ENCODE results near the gene CREM. TPM values are rescaled to one million over a fixed set of nuclear protein-coding genes. Genes with fewer than 3 reads are reported as not detected.

The CREM gene
- total RNA-seq, 1 experiment from 2014 or later, result 30.2 TPM

DNA sequence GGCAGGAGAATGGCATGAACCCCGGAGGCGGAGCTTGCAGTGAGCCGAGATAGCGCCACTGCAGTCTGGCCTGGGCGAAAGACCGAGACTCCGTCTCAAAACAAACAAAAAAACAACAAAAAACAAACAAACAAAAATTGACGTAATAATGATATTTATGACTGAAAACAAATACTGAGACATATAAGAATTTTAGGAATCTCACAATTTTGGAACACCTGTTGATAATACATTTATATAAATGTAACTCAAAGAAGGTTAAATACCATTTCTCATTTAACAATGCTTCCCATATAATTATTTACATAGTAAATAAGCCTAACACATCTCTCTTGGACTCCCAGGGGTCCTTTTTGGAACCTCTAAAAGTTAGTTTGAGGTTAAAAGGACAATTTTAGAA, 107.4 kb downstream of the CREM start:
- TF ChIP-seq, protein P1, sequence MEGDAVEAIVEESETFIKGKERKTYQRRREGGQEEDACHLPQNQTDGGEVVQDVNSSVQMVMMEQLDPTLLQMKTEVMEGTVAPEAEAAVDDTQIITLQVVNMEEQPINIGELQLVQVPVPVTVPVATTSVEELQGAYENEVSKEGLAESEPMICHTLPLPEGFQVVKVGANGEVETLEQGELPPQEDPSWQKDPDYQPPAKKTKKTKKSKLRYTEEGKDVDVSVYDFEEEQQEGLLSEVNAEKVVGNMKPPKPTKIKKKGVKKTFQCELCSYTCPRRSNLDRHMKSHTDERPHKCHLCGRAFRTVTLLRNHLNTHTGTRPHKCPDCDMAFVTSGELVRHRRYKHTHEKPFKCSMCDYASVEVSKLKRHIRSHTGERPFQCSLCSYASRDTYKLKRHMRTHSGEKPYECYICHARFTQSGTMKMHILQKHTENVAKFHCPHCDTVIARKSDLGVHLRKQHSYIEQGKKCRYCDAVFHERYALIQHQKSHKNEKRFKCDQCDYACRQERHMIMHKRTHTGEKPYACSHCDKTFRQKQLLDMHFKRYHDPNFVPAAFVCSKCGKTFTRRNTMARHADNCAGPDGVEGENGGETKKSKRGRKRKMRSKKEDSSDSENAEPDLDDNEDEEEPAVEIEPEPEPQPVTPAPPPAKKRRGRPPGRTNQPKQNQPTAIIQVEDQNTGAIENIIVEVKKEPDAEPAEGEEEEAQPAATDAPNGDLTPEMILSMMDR (IDR thresholded peaks at IDR 0.05; ENCODE audit: unreplicated experiment), result no peak
- H3K36me3 Mint-ChIP-seq (ENCODE audit: insufficient read depth, unreplicated experiment), result no peaks in the 10 kb centered on the region
- H3K27ac Mint-ChIP-seq (ENCODE audit: low read depth, unreplicated experiment), result no peak overlapping the region
- ChIA-PET CTCF (interaction anchor here (0.8 kb wide), 1 partner anchor 39 kb away, joined by 3 read pairs; no protein-coding TSS in a partner anchor), POLR2A (no interaction called here)
- no peaks in the 10 kb centered on the region for H3K4me1 Mint-ChIP-seq (ENCODE audit: insufficient read depth, unreplicated experiment)
- H3K27me3 Mint-ChIP-seq (ENCODE audit: insufficient read depth, unreplicated experiment), result no peaks in the 10 kb centered on the region
- H3K4me3 Mint-ChIP-seq (ENCODE audit: unreplicated experiment), result no peak overlapping the region
- BruUV-seq (replicated peaks), result no TSS peak
- no peak for DNase-seq (ENCODE audit: unreplicated experiment)
- intact Hi-C loops (cut with micrococcal nuclease), result no loop called here
- H3K9me3 Mint-ChIP-seq (ENCODE audit: unreplicated experiment), result no peaks in the 10 kb centered on the region

GRCh38 chr10:35236739-35237138, 110.1 kb downstream of the CREM start:
- CTCF ChIA-PET, result interaction anchor here (0.6 to 0.9 kb wide), 3 partner anchors 13 to 377 kb away, joined by 3 to 4 read pairs (median 4); no protein-coding TSS in a partner anchor
- Mint-ChIP-seq H3K27ac (ENCODE audit: low read depth, unreplicated experiment) (no peak overlapping the region), H3K36me3 (ENCODE audit: insufficient read depth, unreplicated experiment) (no peaks in the 10 kb centered on the region), H3K4me3 (ENCODE audit: unreplicated experiment) (no peak overlapping the region), H3K27me3 (ENCODE audit: insufficient read depth, unreplicated experiment) (no peaks in the 10 kb centered on the region), H3K4me1 (ENCODE audit: insufficient read depth, unreplicated experiment) (no peaks in the 10 kb centered on the region), H3K9me3 (ENCODE audit: unreplicated experiment) (no peaks in the 10 kb centered on the region)
- no TSS peak for BruUV-seq (replicated peaks)
- POLR2A ChIA-PET, result no interaction called here
- intact Hi-C loops (cut with micrococcal nuclease), result loop anchor here (5.0 kb wide), 3 partner anchors 311 to 1646 kb away; no protein-coding TSS in a partner anchor
- DNase-seq (ENCODE audit: unreplicated experiment), result peak; percentile 13
- TF ChIP-seq, protein P1 (IDR thresholded peaks at IDR 0.05; ENCODE audit: unreplicated experiment), result peak; percentile 19

- no peaks in the 10 kb centered on the region for H3K9me3 Mint-ChIP-seq (ENCODE audit: unreplicated experiment)
- peak overlapping the region; percentile 39 for H3K27ac Mint-ChIP-seq (ENCODE audit: low read depth, unreplicated experiment)
- ChIA-PET POLR2A (no interaction called here), CTCF (interaction anchor here (0.6 to 1.2 kb wide), 7 partner anchors 14 to 1522 kb away, joined by 3 to 4 read pairs (median 3); no protein-coding TSS in a partner anchor)
- intact Hi-C loops (cut with micrococcal nuclease), result loop anchor here (5.0 kb wide), 3 partner anchors 309 to 1644 kb away; no protein-coding TSS in a partner anchor
- no peak for DNase-seq (ENCODE audit: unreplicated experiment)
- no peaks in the 10 kb centered on the region for H3K27me3 Mint-ChIP-seq (ENCODE audit: insufficient read depth, unreplicated experiment)
- no TSS peak for BruUV-seq (replicated peaks)
- no peak overlapping the region for H3K4me3 Mint-ChIP-seq (ENCODE audit: unreplicated experiment)
- no peaks in the 10 kb centered on the region for H3K36me3 Mint-ChIP-seq (ENCODE audit: insufficient read depth, unreplicated experiment)
- TF ChIP-seq, protein P1 (IDR thresholded peaks at IDR 0.05; ENCODE audit: unreplicated experiment), result no peak
- H3K4me1 Mint-ChIP-seq (ENCODE audit: insufficient read depth, unreplicated experiment), result no peaks in the 10 kb centered on the region
Measured at GRCh38 chr10:35237766-35238512, 111.3 kb downstream of the CREM start.

DNA sequence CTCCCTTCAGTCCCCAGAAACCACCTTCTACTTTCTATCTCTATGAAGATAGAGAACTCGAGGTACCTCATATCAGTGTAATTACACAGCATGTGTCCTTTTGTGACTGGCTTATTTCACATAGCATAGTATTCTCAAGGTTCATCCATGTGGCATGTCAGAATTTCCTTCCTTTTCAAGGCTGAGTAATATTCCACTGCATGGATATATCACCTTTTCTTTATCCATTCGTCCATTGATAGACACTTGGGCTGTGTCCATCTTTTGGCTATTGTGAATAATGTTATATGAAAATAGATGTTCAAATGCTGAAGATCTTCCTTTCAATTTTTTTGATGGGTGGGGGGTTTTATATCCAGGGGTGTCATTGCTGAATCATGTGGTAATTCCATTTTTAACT, 117.9 kb downstream of the CREM start:
- TF ChIP-seq, protein P1 (IDR thresholded peaks at IDR 0.05; ENCODE audit: unreplicated experiment), result no peak
- H3K36me3 Mint-ChIP-seq (ENCODE audit: insufficient read depth, unreplicated experiment), result no peaks in the 10 kb centered on the region
- intact Hi-C loops (cut with micrococcal nuclease), result loop anchor here (5.0 kb wide), 1 partner anchor 318 kb away; no protein-coding TSS in a partner anchor
- H3K4me1 Mint-ChIP-seq (ENCODE audit: insufficient read depth, unreplicated experiment), result no peaks in the 10 kb centered on the region
- no peak for DNase-seq (ENCODE audit: unreplicated experiment)
- ChIA-PET POLR2A (no interaction called here), CTCF (no interaction called here)
- no peak overlapping the region for H3K27ac Mint-ChIP-seq (ENCODE audit: low read depth, unreplicated experiment)
- no peak overlapping the region for H3K4me3 Mint-ChIP-seq (ENCODE audit: unreplicated experiment)
- BruUV-seq (replicated peaks), result no TSS peak
- no peaks in the 10 kb centered on the region for H3K9me3 Mint-ChIP-seq (ENCODE audit: unreplicated experiment)
- no peaks in the 10 kb centered on the region for H3K27me3 Mint-ChIP-seq (ENCODE audit: insufficient read depth, unreplicated experiment)

Data from MCF 10A (cell line).